PC-9 (cell line): ENCODE measurements around the gene S100A6.

Experiments used
- CTCF ChIP-seq: fragments of 200-600 bp; sonication (generic); conservative IDR thresholded peaks from 2 replicates; pipeline ENCODE4 v1.6.1; 2017; ENCODE audit warnings: mixed run types, antibody characterized with exemption, mild to moderate bottlenecking, moderate library complexity
- EZH2 ChIP-seq: fragments of 200-600 bp; sonication (generic); IDR thresholded peaks from 2 replicates; pipeline ENCODE4 v1.8.0; 2017; ENCODE audit warnings: antibody characterized with exemption, low read depth

GRCh38 chr1:153537376-153537730 lies 1.6 kb upstream of the S100A6 start:
- TF ChIP-seq CTCF (no peak), EZH2 (no peak)
